ENCODE data around the gene UGT1A9.

Gene UGT1A9

GRCh38 chr2:233796254-233796653, 124.6 kb downstream of the UGT1A9 start:
- no peak for DNase-seq
- no peak for TF ChIP-seq GATA1 (IDR thresholded peaks at IDR 0.05; ENCODE audit: low read depth, low read length)
- TF ChIP-seq POLR2A (IDR thresholded peaks at IDR 0.05; ENCODE audit: low read length) = no peak

GRCh38 chr2:233798335-233799086, 126.8 kb downstream of the UGT1A9 start:
- DNase-seq = no peak
- TF ChIP-seq GATA1 (IDR thresholded peaks at IDR 0.05; ENCODE audit: low read depth, low read length) (no peak), POLR2A (IDR thresholded peaks at IDR 0.05; ENCODE audit: low read length) (no peak)

GRCh38 chr2:233799087-233799665, 127.5 kb downstream of the UGT1A9 start:
- no peak for DNase-seq
- TF ChIP-seq POLR2A (IDR thresholded peaks at IDR 0.05; ENCODE audit: low read length) (no peak), GATA1 (IDR thresholded peaks at IDR 0.05; ENCODE audit: low read depth, low read length) (no peak)

GRCh38 chr2:233799716-233800115, 128.0 kb downstream of the UGT1A9 start:
- no peak for TF ChIP-seq GATA1 (IDR thresholded peaks at IDR 0.05; ENCODE audit: low read depth, low read length)
- TF ChIP-seq POLR2A (IDR thresholded peaks at IDR 0.05; ENCODE audit: low read length) = no peak
- DNase-seq = no peak

GRCh38 chr2:233800208-233800607, 128.5 kb downstream of the UGT1A9 start:
- TF ChIP-seq POLR2A (IDR thresholded peaks at IDR 0.05; ENCODE audit: low read length) = no peak
- no peak for TF ChIP-seq GATA1 (IDR thresholded peaks at IDR 0.05; ENCODE audit: low read depth, low read length)
- DNase-seq = no peak

- no peak for TF ChIP-seq GATA1 (IDR thresholded peaks at IDR 0.05; ENCODE audit: low read depth, low read length)
- DNase-seq = no peak
Observed at GRCh38 chr2:233801357-233802131, 129.8 kb downstream of the UGT1A9 start.

GRCh38 chr2:233802132-233802815, 130.6 kb downstream of the UGT1A9 start:
- no peak for TF ChIP-seq GATA1 (IDR thresholded peaks at IDR 0.05; ENCODE audit: low read depth, low read length)
- TF ChIP-seq POLR2A (IDR thresholded peaks at IDR 0.05; ENCODE audit: low read length) = no peak
- no peak for DNase-seq

GRCh38 chr2:233803292-233803911, 131.7 kb downstream of the UGT1A9 start:
- DNase-seq = no peak
- TF ChIP-seq POLR2A (IDR thresholded peaks at IDR 0.05; ENCODE audit: low read length) (no peak), GATA1 (IDR thresholded peaks at IDR 0.05; ENCODE audit: low read depth, low read length) (no peak)

- DNase-seq = no peak
- TF ChIP-seq GATA1 (IDR thresholded peaks at IDR 0.05; ENCODE audit: low read depth, low read length) (no peak), POLR2A (IDR thresholded peaks at IDR 0.05; ENCODE audit: low read length) (no peak)
Observed at GRCh38 chr2:233803994-233804393, 132.3 kb downstream of the UGT1A9 start.

GRCh38 chr2:233807215-233807865, 135.6 kb downstream of the UGT1A9 start:
- no peak for DNase-seq

GRCh38 chr2:233807966-233808935, 136.6 kb downstream of the UGT1A9 start:
- TF ChIP-seq GATA1 (IDR thresholded peaks at IDR 0.05; ENCODE audit: low read depth, low read length) (no peak), POLR2A (IDR thresholded peaks at IDR 0.05; ENCODE audit: low read length) (no peak)
- no peak for DNase-seq

More at GRCh38 chr2:233807215-233807865, 135.6 kb downstream of the UGT1A9 start:
- TF ChIP-seq GATA1 (IDR thresholded peaks at IDR 0.05; ENCODE audit: low read depth, low read length) = no peak
- no peak for TF ChIP-seq POLR2A (IDR thresholded peaks at IDR 0.05; ENCODE audit: low read length)

GRCh38 chr2:233810385-233810784, 138.7 kb downstream of the UGT1A9 start:
- no peak for TF ChIP-seq GATA1 (IDR thresholded peaks at IDR 0.05; ENCODE audit: low read depth, low read length)
- TF ChIP-seq POLR2A (IDR thresholded peaks at IDR 0.05; ENCODE audit: low read length) = no peak
- DNase-seq = no peak
